GM12874 (cell line): ENCODE results near the gene PI4KB.

Source experiments
- TF ChIP-seq, protein P1 (sequence below): IDR thresholded peaks from 2 replicates; pipeline ENCODE4 v1.5.1; 2011; ENCODE audit warnings: low read depth, mild to moderate bottlenecking, control low read depth, low read length, moderate library complexity; ENCODE audit not compliant: insufficient read depth

PI4KB gene

DNA sequence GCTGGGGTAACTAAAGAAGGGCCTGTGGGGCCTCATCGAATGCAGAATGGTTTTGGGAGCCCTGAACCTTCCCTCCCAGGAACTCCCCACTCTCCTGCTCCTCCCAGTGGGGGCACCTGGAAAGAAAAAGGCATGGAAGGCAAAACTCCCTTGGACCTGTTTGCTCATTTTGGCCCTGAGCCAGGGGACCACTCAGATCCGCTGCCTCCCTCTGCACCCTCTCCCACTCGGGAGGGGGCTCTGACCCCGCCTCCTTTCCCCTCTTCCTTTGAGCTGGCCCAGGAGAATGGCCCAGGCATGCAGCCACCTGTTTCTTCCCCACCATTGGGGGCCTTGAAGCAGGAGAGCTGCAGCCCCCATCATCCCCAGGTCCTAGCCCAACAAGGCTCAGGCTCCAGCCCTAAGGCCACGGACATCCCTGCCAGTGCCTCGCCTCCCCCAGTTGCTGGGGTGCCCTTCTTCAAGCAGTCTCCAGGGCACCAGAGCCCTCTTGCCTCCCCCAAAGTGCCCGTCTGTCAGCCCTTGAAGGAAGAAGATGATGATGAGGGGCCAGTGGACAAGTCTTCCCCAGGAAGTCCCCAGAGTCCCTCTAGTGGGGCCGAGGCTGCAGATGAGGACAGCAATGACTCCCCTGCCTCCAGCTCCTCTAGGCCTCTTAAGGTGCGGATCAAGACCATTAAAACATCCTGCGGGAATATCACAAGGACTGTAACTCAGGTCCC is 40.4 kb downstream of the PI4KB start:
- TF ChIP-seq, protein P1, sequence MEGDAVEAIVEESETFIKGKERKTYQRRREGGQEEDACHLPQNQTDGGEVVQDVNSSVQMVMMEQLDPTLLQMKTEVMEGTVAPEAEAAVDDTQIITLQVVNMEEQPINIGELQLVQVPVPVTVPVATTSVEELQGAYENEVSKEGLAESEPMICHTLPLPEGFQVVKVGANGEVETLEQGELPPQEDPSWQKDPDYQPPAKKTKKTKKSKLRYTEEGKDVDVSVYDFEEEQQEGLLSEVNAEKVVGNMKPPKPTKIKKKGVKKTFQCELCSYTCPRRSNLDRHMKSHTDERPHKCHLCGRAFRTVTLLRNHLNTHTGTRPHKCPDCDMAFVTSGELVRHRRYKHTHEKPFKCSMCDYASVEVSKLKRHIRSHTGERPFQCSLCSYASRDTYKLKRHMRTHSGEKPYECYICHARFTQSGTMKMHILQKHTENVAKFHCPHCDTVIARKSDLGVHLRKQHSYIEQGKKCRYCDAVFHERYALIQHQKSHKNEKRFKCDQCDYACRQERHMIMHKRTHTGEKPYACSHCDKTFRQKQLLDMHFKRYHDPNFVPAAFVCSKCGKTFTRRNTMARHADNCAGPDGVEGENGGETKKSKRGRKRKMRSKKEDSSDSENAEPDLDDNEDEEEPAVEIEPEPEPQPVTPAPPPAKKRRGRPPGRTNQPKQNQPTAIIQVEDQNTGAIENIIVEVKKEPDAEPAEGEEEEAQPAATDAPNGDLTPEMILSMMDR, result no peak

DNA sequence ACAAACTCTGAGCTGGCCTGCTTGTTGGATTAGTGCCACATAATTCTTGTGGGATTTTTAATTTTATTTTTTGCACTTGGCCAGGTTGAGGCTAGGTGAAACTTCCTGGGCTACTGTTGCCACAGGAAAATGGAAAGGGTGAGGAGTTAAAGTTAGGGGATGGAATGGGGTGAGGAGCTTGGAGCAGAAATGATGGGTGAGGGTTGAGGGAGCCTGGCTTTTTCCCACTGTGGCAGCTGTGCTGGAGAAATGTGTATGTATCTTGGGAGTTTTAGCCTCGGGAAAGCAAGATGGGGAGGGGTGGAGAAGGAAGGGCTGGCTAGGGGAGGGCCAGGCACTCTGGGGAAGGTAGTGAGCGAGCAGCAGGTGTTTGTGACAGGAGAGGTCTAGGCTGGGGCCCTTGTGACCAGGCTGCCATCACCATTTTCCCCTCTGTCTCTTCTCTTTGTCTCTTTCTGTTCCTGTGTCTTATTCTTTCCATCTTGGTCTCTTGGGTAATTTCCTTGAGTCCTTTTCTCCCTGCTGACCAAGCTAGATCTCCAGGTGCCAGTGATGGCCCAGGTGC is 43.1 kb downstream of the PI4KB start:
- TF ChIP-seq, protein P1, result no peak

- TF ChIP-seq, protein P1, result no peak
Measured at GRCh38 chr1:151282883-151283725, 44.1 kb downstream of the PI4KB start.

GRCh38 chr1:151281969-151282882 is 45.0 kb downstream of the PI4KB start, which contains the start of gene ZNF687:
Gene ZNF687 (plus strand): TSS chr1:151282299. CDS start chr1:151286292, 3,993 bp downstream.
- TF ChIP-seq, protein P1, result 0 out of 2 replicates have a peak, but pooled peaks have one; percentile 7

- TF ChIP-seq, protein P1, result no peak
Measured at GRCh38 chr1:151281225-151281968, 45.8 kb downstream of the PI4KB start.

GRCh38 chr1:151277249-151277648 is 50.0 kb downstream of the PI4KB start:
- TF ChIP-seq, protein P1, result no peak
